TTC549 (cell line): ENCODE measurements around the gene CCR5AS.
"Not testable (repeated sequence)": the region's sequence is repeated elsewhere in the genome, so short reads cannot be mapped to it uniquely, and the experiment has no call there.

Experiments used
- FAIRE-seq: peaks from 2 replicates; lab custom pipeline; 2012; peaks lifted over from hg19 to GRCh38; lab: Jason Lieb, UNC

The CCR5AS gene

GRCh38 chr3:46406788-46407611, at the start of gene CCR5AS, which contains the start of gene CCRL2:
Gene CCR5AS, minus strand, starts transcription at chr3:46407066.
Gene CCRL2, plus strand, starts transcription at chr3:46407259. Its CDS starts 821 bp downstream, at chr3:46408080.
- FAIRE-seq, result no peak

DNA sequence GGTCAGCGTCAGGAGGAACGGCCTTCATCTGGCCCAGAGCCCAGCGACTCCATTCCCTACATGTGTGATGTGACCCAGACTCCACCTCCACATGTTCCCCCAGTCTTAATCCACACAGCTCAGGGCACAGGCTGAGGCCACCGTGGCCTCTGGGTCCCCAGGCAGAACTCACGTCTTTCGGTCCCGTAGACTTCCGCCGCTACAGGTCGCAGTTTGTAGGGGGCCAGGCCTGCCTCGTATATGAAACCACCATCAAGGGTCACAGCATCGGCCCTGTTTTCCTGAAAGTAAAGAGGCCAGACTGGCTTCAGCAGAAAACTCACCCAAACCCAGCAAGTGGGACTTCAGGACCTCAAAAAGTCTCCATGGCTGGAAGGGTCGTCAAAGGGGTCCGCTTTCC, 49.3 kb upstream of the CCR5AS start:
- FAIRE-seq, result no peak

- no peak for FAIRE-seq
These were observed 48.6 kb upstream of the CCR5AS start for GRCh38 chr3:46455231-46456115.

GRCh38 chr3:46454606-46455005, 47.7 kb upstream of the CCR5AS start:
- no peak for FAIRE-seq

DNA sequence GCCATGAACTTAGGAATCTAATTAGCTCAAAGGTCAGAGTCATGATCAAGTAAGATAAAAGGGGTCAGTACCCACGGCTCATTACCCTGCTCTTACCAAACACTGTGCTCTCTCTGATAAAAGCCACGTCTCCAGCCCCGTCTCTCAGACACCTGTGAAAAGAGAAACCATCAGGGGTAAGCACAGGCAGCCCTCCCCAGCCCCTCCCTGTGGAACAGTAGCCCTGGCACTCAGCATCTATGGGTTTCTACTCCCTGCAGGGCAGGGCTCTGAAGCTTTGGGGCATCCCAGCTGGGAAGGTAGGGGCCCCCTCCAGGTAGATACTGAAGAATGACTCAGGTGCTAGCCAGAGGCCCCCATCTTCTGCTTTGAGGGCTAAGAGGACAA, 47.3 kb upstream of the CCR5AS start:
- FAIRE-seq, result no peak

DNA sequence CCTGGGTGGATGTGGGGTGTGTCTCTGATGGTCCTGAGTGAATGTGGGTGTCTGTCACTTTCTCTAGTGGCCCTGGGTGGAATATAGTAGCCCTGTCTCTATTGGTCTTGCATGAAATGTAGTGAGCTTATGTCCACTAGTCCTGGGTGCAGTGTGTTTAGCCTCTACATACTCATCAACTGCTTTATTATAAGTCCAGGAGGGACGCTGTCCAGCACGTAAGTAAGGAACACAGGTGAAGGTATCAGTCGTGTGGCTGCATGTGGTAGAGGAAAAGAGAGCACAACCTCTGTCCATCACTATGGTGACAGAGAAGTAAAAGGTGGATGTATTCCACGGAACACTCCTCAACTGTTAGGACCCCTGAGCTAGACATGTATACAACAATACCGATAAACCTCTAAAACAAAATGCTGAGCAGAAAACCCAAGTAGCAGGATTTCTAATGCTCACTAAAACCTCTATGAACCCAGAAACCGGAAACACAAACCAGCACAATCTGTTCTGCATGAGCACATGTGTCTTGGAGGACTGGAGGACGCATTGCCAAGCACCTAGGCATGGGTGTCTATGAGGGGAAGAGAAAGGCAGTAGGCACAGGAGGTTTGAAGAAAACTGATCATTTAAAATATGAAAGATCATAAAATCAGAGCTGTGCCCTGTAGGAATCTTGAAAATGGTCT, 46.8 kb upstream of the CCR5AS start:
- no peak for FAIRE-seq

- FAIRE-seq, result no peak
These were observed 43.1 kb upstream of the CCR5AS start for GRCh38 chr3:46449755-46450552.

DNA sequence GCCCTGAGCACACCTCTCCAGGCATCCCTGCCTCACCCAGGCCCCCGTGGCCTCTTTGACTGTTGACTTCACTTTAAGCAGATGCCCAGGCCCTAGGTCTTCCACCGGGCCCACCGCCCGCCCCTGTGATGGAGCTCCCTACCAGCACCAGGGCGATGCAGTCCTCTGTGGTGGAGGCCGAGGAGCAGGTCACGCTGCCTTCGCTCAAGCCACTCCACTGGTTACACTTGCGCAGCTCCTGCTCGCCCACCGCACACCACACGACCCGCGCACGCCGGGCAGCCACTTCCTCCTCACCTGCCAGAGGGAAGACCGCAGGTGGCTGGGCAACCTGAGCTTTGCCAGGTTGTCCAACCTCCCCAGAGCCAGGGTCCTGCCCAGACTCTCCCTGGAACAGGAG, 41.9 kb upstream of the CCR5AS start:
- no peak for FAIRE-seq

DNA sequence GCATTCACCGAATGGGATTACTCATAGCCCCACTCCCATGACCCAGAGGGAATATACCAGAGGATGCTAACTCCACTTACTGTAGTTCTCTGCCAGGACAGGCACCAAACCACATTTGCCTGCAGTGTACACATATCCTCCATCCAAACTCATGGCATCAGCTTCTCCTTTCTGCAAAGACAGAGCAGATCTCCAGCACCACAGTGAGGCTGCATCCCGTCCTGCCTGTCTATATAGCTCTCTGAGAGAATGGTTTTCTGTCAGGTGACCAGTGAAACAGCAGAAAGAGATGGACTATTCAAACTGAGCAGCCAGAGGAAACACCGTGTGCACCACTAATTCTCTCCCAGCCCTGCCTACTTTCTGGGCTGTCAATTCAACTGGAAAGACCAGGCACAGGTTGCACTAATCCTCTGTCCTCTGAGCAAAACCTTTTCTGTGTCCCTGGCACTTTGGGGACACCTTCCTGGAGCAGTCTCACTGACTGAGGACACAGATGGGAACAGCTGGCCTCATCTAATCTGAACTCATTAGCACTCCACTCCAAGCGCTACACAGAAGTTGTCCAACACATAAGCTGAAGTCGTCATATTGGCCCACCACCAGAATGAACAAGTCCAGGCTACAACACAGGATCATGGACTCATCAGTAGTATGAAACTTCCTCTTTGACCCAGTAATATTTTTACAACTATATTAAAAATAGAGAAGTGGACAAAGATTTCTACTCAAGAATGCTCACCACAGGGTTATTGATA, 40.5 kb upstream of the CCR5AS start:
- no peak for FAIRE-seq

GRCh38 chr3:46442576-46443530, 36.0 kb upstream of the CCR5AS start:
- FAIRE-seq, result no peak

- FAIRE-seq, result no peak
These were observed 33.8 kb upstream of the CCR5AS start for GRCh38 chr3:46440531-46441294.

DNA sequence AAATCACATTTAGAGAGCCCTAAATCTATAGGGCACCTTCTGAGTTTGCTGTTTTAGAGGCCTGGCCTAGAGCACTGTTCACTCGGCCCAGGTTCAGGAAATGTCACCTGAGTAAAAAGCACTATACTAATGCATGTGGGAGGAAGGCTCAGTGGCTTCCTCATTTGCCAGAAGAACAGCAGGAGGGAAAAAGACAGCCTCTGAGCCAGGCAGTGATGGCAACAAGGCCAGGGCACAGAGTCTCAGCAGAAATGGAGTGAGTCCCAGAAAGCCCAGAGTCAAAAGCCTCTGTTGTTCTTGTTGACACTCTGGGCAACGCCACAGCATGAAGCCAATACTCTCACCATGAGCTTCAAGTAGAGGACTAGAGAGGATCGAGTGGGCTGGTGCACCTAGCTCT, 32.0 kb upstream of the CCR5AS start:
- FAIRE-seq, result no peak

- FAIRE-seq, result no peak
These were observed 28.3 kb upstream of the CCR5AS start for GRCh38 chr3:46435081-46435726.

- no peak for FAIRE-seq
These were observed 27.0 kb upstream of the CCR5AS start for GRCh38 chr3:46433841-46434240.

- not testable (repeated sequence) for FAIRE-seq
These were observed 26.3 kb upstream of the CCR5AS start for GRCh38 chr3:46433118-46433517.

DNA sequence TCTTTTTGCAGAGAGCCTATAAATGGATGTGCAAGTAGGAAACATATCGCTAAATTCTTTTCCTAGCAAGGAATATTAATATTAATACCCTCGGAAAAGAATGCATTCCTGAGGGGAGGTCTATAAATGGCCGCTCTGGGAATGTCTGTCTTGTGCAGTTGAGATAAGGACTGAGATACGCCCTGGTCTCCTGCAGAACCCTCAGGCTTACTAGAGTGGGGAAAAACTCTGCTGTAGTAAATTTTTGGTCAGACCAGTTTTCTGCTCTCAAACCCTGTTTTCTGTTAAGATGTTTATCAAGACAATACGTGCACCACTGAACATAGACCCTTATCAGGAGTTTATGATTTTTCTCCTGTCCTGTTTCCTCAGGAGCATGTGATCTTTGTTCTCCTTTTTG, 25.0 kb upstream of the CCR5AS start:
- FAIRE-seq, result not testable (repeated sequence)

DNA sequence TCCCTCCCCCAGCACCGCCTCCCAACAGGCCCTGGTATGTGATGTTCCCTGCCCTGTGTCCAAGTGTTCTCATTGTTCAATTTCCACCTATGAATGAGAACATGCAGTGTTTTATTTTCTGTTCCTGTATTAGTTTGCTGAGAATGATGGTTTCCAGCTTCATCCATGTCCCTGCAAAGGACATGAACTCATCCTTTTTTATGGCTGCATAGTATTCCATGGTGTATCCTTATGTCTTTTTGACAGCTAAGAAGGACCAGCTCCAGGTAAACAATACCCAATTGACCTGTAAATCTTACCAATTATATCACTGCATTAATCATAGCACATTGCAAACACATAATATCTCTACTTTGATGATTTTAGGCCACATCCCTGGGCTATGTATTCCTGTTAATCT, 24.0 kb upstream of the CCR5AS start:
- FAIRE-seq, result not testable (repeated sequence)

- FAIRE-seq, result no peak
These were observed 22.8 kb upstream of the CCR5AS start for GRCh38 chr3:46429671-46430070.

DNA sequence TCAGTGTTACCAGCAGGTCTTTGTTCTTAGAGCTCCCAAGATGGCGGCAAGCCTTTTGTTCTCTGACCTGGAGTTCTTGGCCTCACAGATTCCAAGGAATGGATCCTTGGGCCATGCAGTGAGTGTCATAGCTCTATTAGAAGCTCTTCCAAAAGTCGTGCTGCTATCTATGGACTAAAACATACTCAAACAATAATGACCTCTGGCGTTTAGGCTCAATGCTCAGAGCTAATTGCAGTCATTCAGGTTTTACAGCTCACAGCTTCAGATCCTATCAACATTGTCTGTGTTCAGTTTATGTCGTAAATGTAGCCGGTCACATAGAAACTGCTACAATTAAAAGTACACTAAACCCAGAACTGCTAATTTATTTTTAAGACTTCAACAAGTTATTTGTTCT, 22.4 kb upstream of the CCR5AS start:
- FAIRE-seq, result no peak
